Measurements from ENCODE around the gene TFPI. TPM values are rescaled to one million over a fixed set of nuclear protein-coding genes. Genes with fewer than 3 reads are reported as not detected.

The TFPI gene
- total RNA-seq, 1 experiment from 2014 or later: 29.1 TPM

GRCh38 chr2:187541086-187542085 lies 12.8 kb downstream of the TFPI start:
- peak; percentile 57 for ATAC-seq

More at GRCh38 chr2:187541086-187542085, 12.8 kb downstream of the TFPI start:
- Histone ChIP-seq H3K4me1 (ENCODE audit: control insufficient read depth in 1 of 2, insufficient read depth in 2 of 2, low read length in 2 of 2) (peaks cover 50 to 72% of the 10 kb centered on the region in 2 experiments), H3K27ac (ENCODE audit: low read depth, low read length) (peak overlapping the region; percentile 93), H3K27me3 (ENCODE audit: insufficient read depth, low read length) (no peaks in the 10 kb centered on the region), H3K9me2 (ENCODE audit: insufficient read depth) (no peaks in the 10 kb centered on the region), H3K4me2 (ENCODE audit: low read length) (peak overlapping the region; percentile 77), H4K20me1 (ENCODE audit: insufficient read depth) (no peaks in the 10 kb centered on the region), H3K79me2 (ENCODE audit: insufficient read depth, low read length) (no peaks in the 10 kb centered on the region; the same call in 1 of the 2 replicates), H3K9ac (ENCODE audit: low read length) (peak overlapping the region; percentile 62), H3K36me3 (ENCODE audit: control insufficient read depth in 1 of 2, insufficient read depth in 2 of 2, low read length in 2 of 2) (no peaks in the 10 kb centered on the region), H2AFZ (ENCODE audit: low read depth, low read length, poor library complexity, severe bottlenecking) (peak overlapping the region; percentile 52), H3K4me3 (replicated peaks in 1 of 2; ENCODE audit: low read depth in 1 of 2, low read length in 2 of 2) (peak overlapping the region; percentile 17 to 36), H3K9me3 (ENCODE audit: control insufficient read depth in 1 of 2, insufficient read depth in 1 of 2, low read depth in 1 of 2, low read length in 2 of 2) (no peaks in the 10 kb centered on the region)
- peak; percentile 74 for DNase-seq (ENCODE audit: low read depth, low spot score)
- TSS peak; percentile 46 for BruUV-seq (replicated peaks)
- ChIA-PET CTCF (interaction anchor here (1.7 kb wide), 1 partner anchor 40 kb away, joined by 6 read pairs; no protein-coding TSS in a partner anchor), POLR2A (no interaction called here), RAD21 (ENCODE audit: low non-redundant PET in 1 of 2, low total read pairs in 2 of 2, uncharacterized antibody in 2 of 2, unreplicated experiment in 2 of 2) (no interaction called here)
- intact Hi-C loops (cut with micrococcal nuclease): loop anchor here (5.0 kb wide), 1 partner anchor 756 kb away; no protein-coding TSS in a partner anchor
- TF ChIP-seq RAD21 (IDR thresholded peaks at IDR 0.05; ENCODE audit: low read depth) (peak; percentile 12; the same call in 1 of the 2 replicates), ELF1 (IDR thresholded peaks at IDR 0.05; ENCODE audit: borderline replicate concordance, low read depth) (no peak), EZH2 (IDR thresholded peaks at IDR 0.05) (no peak), TCF7L2 (IDR thresholded peaks at IDR 0.05; ENCODE audit: borderline replicate concordance, extremely low read depth, insufficient read depth, insufficient read length) (no peak), CBX3 (IDR thresholded peaks at IDR 0.05; ENCODE audit: low read depth) (no peak), ZFX (IDR thresholded peaks at IDR 0.05) (no peak), ZNF274 (IDR thresholded peaks at IDR 0.05; ENCODE audit: low read depth, low read length) (no peak), YY1 (IDR thresholded peaks at IDR 0.05; ENCODE audit: extremely low read depth, insufficient replicate concordance, low read depth, low read length) (peak; percentile 5), FOSL1 (IDR thresholded peaks at IDR 0.05; ENCODE audit: low read depth) (peak; percentile 67), POLR2A (IDR thresholded peaks at IDR 0.05; ENCODE audit: borderline replicate concordance, extremely low read depth, insufficient read depth, insufficient read length) (no peak), SP1 (IDR thresholded peaks at IDR 0.05; ENCODE audit: low read depth) (peak; percentile 75), JUND (IDR thresholded peaks at IDR 0.05) (peak; percentile 66), EGR1 (IDR thresholded peaks at IDR 0.05; ENCODE audit: low read depth) (no peak), SRF (IDR thresholded peaks at IDR 0.05; ENCODE audit: low read depth) (no peak), ATF3 (IDR thresholded peaks at IDR 0.05) (no peak), CEBPB (IDR thresholded peaks at IDR 0.05; ENCODE audit: low read depth) (peak; percentile 71), POLR2AphosphoS5 (IDR thresholded peaks at IDR 0.05; ENCODE audit: low read depth, low read length) (peak; percentile 54), REST (IDR thresholded peaks at IDR 0.05; ENCODE audit: low read depth) (no peak), SIN3A (IDR thresholded peaks at IDR 0.05; ENCODE audit: low read depth) (peak; percentile 37; the same call in 1 of the 2 replicates), MAX (IDR thresholded peaks at IDR 0.05) (peak; percentile 61)

All from HCT116 (cell line).